AG09319 (cell line): ENCODE results near the gene AIFM3.
A peak's percentile ranks its signal among the peaks of the same experiment; 100 is the strongest.

ENCODE experiments used
- DNase-seq: peaks from one replicate; pipeline ENCODE4 v3.0.0-alpha.2; 2010; ENCODE audit warnings: low read depth; ENCODE audit errors: extremely low read depth
- CTCF ChIP-seq: IDR thresholded peaks from 2 replicates; pipeline ENCODE4 v1.5.1; 2011; ENCODE audit warnings: low read depth, mild to moderate bottlenecking, inconsistent platforms, low read length, moderate library complexity

Gene AIFM3

GRCh38 chr22:21012446-21013407, 45.7 kb downstream of the AIFM3 start:
- no peak for DNase-seq
- no peak for TF ChIP-seq CTCF

GRCh38 chr22:21013657-21014201, 46.7 kb downstream of the AIFM3 start:
- DNase-seq, result no peak
- no peak for TF ChIP-seq CTCF

GRCh38 chr22:21014202-21014725, 47.2 kb downstream of the AIFM3 start:
- DNase-seq, result peak; percentile 71
- no peak for TF ChIP-seq CTCF

- TF ChIP-seq CTCF, result no peak
- no peak for DNase-seq
Measured at GRCh38 chr22:21014726-21015465, 47.8 kb downstream of the AIFM3 start, which contains the start of gene P2RX6. TSS of gene P2RX6 (plus strand) at chr22:21015165. CDS start at chr22:21015175, 10 bp downstream.

- TF ChIP-seq CTCF, result no peak
- DNase-seq, result no peak
Measured at GRCh38 chr22:21015466-21016006, 48.5 kb downstream of the AIFM3 start.

- no peak for TF ChIP-seq CTCF
- DNase-seq, result no peak
Measured at GRCh38 chr22:21016644-21017420, 49.8 kb downstream of the AIFM3 start.
